ENCODE results near the gene AK6. TPM values are rescaled to one million over a fixed set of nuclear protein-coding genes. Genes with fewer than 3 reads are reported as not detected.

The AK6 gene
- total RNA-seq, 1 experiment from 2014 or later, result 97.5 TPM

DNA sequence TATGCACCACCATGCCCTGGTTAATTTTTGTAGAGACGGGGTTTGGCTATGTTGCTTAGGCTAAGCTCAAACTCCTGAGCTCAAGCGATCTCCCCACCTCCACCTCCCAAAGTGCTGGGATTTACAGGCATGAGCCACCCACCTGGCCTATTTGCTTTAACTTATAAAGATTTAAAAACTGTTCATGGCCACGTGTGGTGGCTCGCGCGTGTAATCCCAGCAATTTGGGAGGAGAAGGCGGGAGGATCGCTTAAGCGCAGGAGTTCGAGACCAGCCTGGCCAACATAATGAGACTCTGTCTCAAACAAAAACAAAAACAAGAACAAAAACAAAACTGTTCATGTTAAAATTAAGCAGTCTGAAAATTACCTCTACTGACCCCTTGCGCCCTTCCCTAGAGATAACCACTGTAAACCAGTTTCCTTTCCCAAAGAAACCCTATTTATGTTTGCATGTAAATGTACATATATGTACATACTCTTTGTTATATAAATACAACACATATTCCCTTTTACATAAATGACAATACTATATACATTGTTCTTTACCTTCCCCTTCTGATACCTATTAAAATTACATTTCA is 1.5 kb downstream of the AK6 start:
- ChIA-PET CTCF (no interaction called here), POLR2A (ENCODE audit: low non-redundant PET) (no interaction called here)
- no peaks in the 10 kb centered on the region for H3K27me3 ChIP-seq (replicated peaks; ENCODE audit: insufficient read depth, low read depth, low read length, poor library complexity)
- H3K36me3 ChIP-seq (ENCODE audit: insufficient read depth, low read length, poor library complexity, severe bottlenecking), result peaks cover 38% of the 10 kb centered on the region
- H3K4me1 ChIP-seq (ENCODE audit: insufficient read depth, low read length, poor library complexity, severe bottlenecking), result peaks cover 11% of the 10 kb centered on the region
- no peaks in the 10 kb centered on the region for H3K9me3 ChIP-seq (ENCODE audit: low read depth, low read length, poor library complexity, severe bottlenecking)
- DNase-seq (ENCODE audit: low spot score), result no peak
- TF ChIP-seq EZH2 (IDR thresholded peaks at IDR 0.05; ENCODE audit: borderline replicate concordance, low read depth, low read length, poor library complexity, severe bottlenecking), result no peak
- TF ChIP-seq, protein P1, sequence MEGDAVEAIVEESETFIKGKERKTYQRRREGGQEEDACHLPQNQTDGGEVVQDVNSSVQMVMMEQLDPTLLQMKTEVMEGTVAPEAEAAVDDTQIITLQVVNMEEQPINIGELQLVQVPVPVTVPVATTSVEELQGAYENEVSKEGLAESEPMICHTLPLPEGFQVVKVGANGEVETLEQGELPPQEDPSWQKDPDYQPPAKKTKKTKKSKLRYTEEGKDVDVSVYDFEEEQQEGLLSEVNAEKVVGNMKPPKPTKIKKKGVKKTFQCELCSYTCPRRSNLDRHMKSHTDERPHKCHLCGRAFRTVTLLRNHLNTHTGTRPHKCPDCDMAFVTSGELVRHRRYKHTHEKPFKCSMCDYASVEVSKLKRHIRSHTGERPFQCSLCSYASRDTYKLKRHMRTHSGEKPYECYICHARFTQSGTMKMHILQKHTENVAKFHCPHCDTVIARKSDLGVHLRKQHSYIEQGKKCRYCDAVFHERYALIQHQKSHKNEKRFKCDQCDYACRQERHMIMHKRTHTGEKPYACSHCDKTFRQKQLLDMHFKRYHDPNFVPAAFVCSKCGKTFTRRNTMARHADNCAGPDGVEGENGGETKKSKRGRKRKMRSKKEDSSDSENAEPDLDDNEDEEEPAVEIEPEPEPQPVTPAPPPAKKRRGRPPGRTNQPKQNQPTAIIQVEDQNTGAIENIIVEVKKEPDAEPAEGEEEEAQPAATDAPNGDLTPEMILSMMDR (conservative IDR thresholded peaks at IDR 0.05; ENCODE audit: low read depth, low read length), result no peak
- peak overlapping the region; percentile 99 for H3K27ac ChIP-seq (ENCODE audit: low read depth, low read length, poor library complexity, severe bottlenecking)
- BruUV-seq (replicated peaks), result no TSS peak
- intact Hi-C loops (cut with micrococcal nuclease; ENCODE audit: unreplicated experiment), result loop anchor here (10.0 kb wide), 1 partner anchor 273 kb away; the partner anchor contains the start of gene SLC30A5
- H3K4me3 ChIP-seq (ENCODE audit: low read depth, low read length, poor library complexity, severe bottlenecking), result peak overlapping the region; percentile 65

DNA sequence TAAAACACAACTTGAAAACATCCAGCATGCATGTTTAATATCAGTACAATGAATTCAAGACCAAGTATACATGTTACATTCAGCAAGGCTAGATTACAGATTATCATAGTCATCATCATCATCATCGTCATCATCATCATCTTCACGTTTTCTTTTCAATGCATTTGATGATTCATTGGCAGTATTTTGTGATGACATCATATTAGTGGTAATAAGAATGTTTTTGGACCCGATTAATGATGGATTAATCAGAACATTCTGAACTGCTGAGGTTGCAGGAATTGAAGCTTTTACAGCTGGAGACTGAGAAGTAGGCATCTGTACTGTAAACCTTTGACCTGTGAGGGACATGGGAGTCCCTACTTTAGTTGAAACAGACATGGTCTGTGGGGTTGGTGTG is 4.5 kb downstream of the AK6 start:
- H3K9me3 ChIP-seq (ENCODE audit: low read depth, low read length, poor library complexity, severe bottlenecking), result no peaks in the 10 kb centered on the region
- H3K4me3 ChIP-seq (ENCODE audit: low read depth, low read length, poor library complexity, severe bottlenecking), result no peak overlapping the region
- ChIA-PET CTCF (no interaction called here), POLR2A (ENCODE audit: low non-redundant PET) (no interaction called here)
- H3K4me1 ChIP-seq (ENCODE audit: insufficient read depth, low read length, poor library complexity, severe bottlenecking), result peaks cover 8% of the 10 kb centered on the region
- no peak for DNase-seq (ENCODE audit: low spot score)
- no TSS peak for BruUV-seq (replicated peaks)
- no peaks in the 10 kb centered on the region for H3K27me3 ChIP-seq (replicated peaks; ENCODE audit: insufficient read depth, low read depth, low read length, poor library complexity)
- intact Hi-C loops (cut with micrococcal nuclease; ENCODE audit: unreplicated experiment), result loop anchor here (10.0 kb wide), 1 partner anchor 270 kb away; the partner anchor contains the start of gene SLC30A5
- peaks cover 42% of the 10 kb centered on the region for H3K36me3 ChIP-seq (ENCODE audit: insufficient read depth, low read length, poor library complexity, severe bottlenecking)
- no peak for TF ChIP-seq EZH2 (IDR thresholded peaks at IDR 0.05; ENCODE audit: borderline replicate concordance, low read depth, low read length, poor library complexity, severe bottlenecking)
- TF ChIP-seq, protein P1 (conservative IDR thresholded peaks at IDR 0.05; ENCODE audit: low read depth, low read length), result no peak
- no peak overlapping the region for H3K27ac ChIP-seq (ENCODE audit: low read depth, low read length, poor library complexity, severe bottlenecking)

DNA sequence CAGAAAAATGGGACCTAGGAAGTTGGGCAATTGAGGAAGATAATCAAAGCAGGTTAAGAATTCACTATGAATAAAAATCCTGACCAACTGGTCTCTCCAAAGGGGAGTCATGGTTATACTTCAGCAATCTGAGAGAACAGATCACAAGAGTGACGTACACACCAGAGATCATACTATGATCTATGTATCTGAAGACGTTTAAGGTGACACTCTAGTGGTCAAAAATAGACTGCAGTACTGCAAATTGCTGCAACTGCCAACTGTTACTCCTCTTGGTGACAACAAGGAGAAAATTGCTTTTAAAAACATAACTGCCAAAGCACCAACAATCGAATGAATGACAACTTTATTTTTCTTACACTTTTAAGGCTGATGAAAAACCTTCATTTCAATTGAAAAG is 4.9 kb downstream of the AK6 start:
- H3K4me3 ChIP-seq (ENCODE audit: low read depth, low read length, poor library complexity, severe bottlenecking), result no peak overlapping the region
- peaks cover 8% of the 10 kb centered on the region for H3K4me1 ChIP-seq (ENCODE audit: insufficient read depth, low read length, poor library complexity, severe bottlenecking)
- H3K9me3 ChIP-seq (ENCODE audit: low read depth, low read length, poor library complexity, severe bottlenecking), result no peaks in the 10 kb centered on the region
- peaks cover 42% of the 10 kb centered on the region for H3K36me3 ChIP-seq (ENCODE audit: insufficient read depth, low read length, poor library complexity, severe bottlenecking)
- peak; percentile 49 for DNase-seq (ENCODE audit: low spot score)
- POLR2A ChIA-PET (ENCODE audit: low non-redundant PET), result no interaction called here
- no peaks in the 10 kb centered on the region for H3K27me3 ChIP-seq (replicated peaks; ENCODE audit: insufficient read depth, low read depth, low read length, poor library complexity)
- BruUV-seq (replicated peaks), result no TSS peak
- TF ChIP-seq, protein P1 (conservative IDR thresholded peaks at IDR 0.05; ENCODE audit: low read depth, low read length), result peak; percentile 53
- TF ChIP-seq EZH2 (IDR thresholded peaks at IDR 0.05; ENCODE audit: borderline replicate concordance, low read depth, low read length, poor library complexity, severe bottlenecking), result no peak
- intact Hi-C loops (cut with micrococcal nuclease; ENCODE audit: unreplicated experiment), result loop anchor here (10.0 kb wide), 1 partner anchor 270 kb away; the partner anchor contains the start of gene SLC30A5
- CTCF ChIA-PET, result no interaction called here
- H3K27ac ChIP-seq (ENCODE audit: low read depth, low read length, poor library complexity, severe bottlenecking), result no peak overlapping the region

Measured in A673 (cell line).